SJSA1 (cell line): Measurements from ENCODE around the gene HOXD10. TPM values are rescaled to one million over a fixed set of nuclear protein-coding genes. Genes with fewer than 3 reads are reported as not detected.

Experiments
- DNase-seq, 2 experiments: peaks; one replicate each; pipeline ENCODE4 v3.0.0-alpha.2; 2015 to 2020; ENCODE audit warnings: low spot score in 2 of 2, low read depth in 1 of 2
- H3K27ac ChIP-seq: fragments of 250-450 bp; sonication (Bioruptor Pico); 2 replicates; pipeline ENCODE4 v1.5.1; 2020; ENCODE audit warnings: mild to moderate bottlenecking, moderate library complexity
- H3K27me3 ChIP-seq: fragments of 250-450 bp; sonication (Bioruptor Pico); replicated peaks from 2 replicates; pipeline ENCODE4 v1.5.1; 2020; ENCODE audit warnings: mild to moderate bottlenecking, moderate library complexity
- H3K36me3 ChIP-seq: fragments of 250-450 bp; sonication (Bioruptor Pico); 2 replicates; pipeline ENCODE4 v1.5.1; 2020; ENCODE audit warnings: mild to moderate bottlenecking
- H3K4me1 ChIP-seq: fragments of 250-450 bp; sonication (Bioruptor Pico); replicated peaks from 2 replicates; pipeline ENCODE4 v1.6.1; 2021; ENCODE audit warnings: mild to moderate bottlenecking
- H3K4me3 ChIP-seq: fragments of 250-450 bp; sonication (Bioruptor Pico); 2 replicates; pipeline ENCODE4 v1.5.1; 2020; ENCODE audit warnings: mild to moderate bottlenecking
- H3K9me3 ChIP-seq: fragments of 250-450 bp; sonication (Bioruptor Pico); replicated peaks from 2 replicates; pipeline ENCODE4 v1.5.1; 2020; ENCODE audit warnings: mild to moderate bottlenecking
- total RNA-seq: library from RNA; depleted of rRNA; stranded (reverse); fragments of >200 nt; shearing (Covaris generic); gene quantifications from 2 replicates; pipeline ENCODE4 v1.2.3, GENCODE V29; 2014

HOXD10 gene
- total RNA-seq, 1 experiment from 2014 or later: not detected

DNA sequence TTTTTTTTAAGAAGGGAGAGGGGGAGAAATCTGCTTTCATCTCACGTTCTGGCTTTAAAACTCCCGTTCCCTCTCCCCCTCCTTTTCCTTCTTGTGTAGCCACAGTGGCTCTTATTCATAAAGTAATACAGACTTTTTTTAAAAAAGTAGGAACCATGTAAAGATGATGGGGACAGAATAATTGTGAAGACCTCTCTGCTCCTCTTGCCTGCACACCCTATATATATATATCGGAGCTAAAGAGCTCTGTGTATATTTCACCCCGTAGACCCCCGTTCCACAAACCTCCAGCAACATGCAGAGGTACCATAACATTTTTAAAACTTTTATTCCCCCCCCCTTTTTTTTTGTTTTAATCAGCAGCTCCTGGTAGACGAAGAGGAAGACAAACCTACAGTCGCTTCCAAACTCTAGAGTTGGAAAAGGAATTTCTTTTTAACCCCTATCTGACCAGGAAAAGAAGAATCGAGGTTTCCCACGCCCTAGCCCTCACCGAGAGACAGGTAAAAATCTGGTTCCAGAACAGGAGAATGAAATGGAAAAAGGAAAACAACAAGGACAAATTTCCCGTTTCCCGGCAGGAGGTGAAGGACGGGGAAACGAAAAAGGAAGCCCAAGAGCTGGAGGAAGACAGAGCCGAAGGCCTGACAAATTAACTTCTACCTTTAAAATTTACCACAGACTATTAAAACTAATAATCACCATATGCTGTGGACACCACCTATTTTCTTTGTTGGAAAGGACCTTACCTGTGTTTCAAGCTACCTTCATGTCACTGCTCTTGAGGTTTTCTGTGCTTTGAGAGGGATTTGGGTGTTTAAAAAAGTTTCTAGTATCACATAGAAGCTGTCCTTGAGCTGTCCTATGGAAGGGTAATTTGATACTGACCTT is 14.6 kb downstream of the HOXD10 start:
- Histone ChIP-seq H3K36me3 (peaks cover 13% of the 10 kb centered on the region), H3K27me3 (no peaks in the 10 kb centered on the region), H3K4me3 (peak overlapping the region; percentile 90), H3K9me3 (no peaks in the 10 kb centered on the region), H3K27ac (0 out of 2 replicates have a peak overlapping the region, but pooled peaks have one; percentile 71), H3K4me1 (peaks cover 25% of the 10 kb centered on the region)
- no peak for DNase-seq

DNA sequence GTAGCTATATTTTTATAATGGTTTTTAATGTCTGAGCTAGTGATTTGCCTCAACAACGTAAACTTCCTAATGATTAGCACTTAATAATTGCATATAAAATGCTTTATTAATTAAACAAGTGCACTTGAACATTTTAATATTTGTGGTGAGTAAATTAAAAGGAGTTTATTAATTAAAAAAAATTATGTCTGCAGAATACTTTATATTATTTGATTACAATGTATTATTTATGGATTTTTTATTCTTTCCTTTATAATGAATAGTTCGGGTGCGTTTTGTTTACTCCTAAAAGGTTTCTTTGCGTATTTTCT is 15.2 kb downstream of the HOXD10 start:
- H3K27ac ChIP-seq: no peak overlapping the region

DNA sequence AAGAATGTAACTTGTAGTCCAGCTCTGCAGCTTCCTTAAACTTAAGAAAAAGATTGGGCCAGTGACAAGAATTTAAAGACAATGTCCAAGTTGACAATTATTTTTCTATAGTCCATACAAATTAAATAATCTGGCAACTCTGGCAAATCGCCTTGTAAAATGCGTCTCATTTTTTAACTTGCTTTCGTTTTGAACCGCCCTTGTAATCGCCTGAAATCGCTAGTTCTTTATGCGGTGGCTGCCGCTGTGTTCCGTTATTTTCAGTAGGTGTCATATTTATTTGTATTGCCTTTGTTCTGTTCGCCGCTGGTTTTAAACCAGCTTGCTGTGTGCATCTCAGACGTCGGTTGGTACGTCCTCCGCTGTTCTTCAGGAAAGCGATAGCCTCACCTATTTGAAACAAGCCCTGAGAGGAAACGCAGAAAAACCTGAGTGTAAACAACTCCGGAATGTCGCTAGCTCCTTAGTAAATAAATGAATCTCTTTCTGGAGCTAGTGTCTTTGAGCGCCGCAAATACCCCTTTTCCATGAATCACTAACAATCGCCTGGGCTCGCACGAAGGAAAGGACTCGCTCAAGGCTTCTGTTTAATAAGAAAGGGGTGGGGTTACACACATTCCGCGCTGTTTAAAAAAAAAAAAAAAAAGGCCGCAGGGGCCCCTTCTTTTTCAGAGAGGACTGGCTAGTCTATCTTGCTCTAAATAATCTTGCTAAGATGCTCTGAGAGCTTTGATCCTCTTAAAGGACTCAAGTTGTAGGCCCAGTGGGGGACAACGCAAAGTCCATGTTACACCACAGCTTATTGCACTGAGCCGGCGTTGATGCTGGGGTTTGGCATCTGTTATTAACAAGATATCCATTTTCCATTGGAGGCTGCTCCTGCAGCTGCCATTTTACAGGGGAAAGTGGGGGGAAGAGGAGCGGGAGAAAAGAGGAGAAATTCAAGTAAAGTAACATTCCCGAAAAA is 15.9 kb downstream of the HOXD10 start:
- Histone ChIP-seq H3K4me1 (peaks cover 25% of the 10 kb centered on the region), H3K36me3 (peaks cover 13% of the 10 kb centered on the region), H3K27me3 (no peaks in the 10 kb centered on the region), H3K27ac (no peak overlapping the region), H3K4me3 (no peak overlapping the region), H3K9me3 (no peaks in the 10 kb centered on the region)
- no peak for DNase-seq

More for the DNA sequence above, 15.2 kb downstream of the HOXD10 start:
- H3K4me1 ChIP-seq: peaks cover 25% of the 10 kb centered on the region
- DNase-seq: no peak
- H3K9me3 ChIP-seq: no peaks in the 10 kb centered on the region
- H3K36me3 ChIP-seq: peaks cover 13% of the 10 kb centered on the region
- no peak overlapping the region for H3K4me3 ChIP-seq
- H3K27me3 ChIP-seq: no peaks in the 10 kb centered on the region

DNA sequence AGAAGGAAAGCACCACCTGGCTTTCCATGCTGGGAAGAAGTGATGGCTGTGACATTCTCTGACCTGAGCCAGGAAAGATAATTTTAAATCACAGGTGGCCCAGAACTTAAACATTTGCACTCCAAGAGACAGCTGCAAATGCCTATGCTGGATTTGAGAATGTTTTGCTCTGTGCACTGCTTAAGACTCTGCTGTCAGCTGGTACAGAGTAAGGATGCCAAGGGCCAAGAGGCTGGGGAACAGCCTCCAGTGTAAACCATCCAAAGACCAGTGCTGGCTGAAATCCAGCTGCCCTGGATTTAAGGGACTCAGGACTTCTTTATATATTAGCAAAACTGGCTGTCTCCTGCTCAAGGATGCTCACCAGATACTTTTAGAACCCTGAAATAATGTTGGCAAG is 16.8 kb downstream of the HOXD10 start:
- H3K27ac ChIP-seq: no peak overlapping the region
- H3K36me3 ChIP-seq: peaks cover 13% of the 10 kb centered on the region
- H3K4me1 ChIP-seq: peaks cover 25% of the 10 kb centered on the region
- H3K9me3 ChIP-seq: no peaks in the 10 kb centered on the region
- DNase-seq: no peak
- H3K4me3 ChIP-seq: no peak overlapping the region
- no peaks in the 10 kb centered on the region for H3K27me3 ChIP-seq

DNA sequence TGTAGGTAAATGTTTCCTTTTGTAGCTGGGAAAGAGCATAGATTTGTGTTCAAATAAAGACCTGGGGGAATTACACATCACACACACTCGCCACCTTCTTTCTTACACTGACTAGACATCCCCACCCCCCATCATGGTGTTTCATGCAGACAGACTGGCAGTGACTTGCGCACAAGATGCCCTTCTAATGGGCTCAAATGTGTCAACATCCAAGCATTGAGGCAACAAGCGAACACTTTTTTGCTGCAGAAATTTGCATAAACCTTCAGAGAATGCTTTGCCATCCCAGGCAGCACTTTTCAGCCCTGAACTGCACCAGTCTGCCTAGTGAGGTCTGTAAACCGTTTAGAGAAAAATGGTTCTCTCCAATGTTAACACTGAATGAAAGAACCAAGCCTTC is 17.5 kb downstream of the HOXD10 start:
- Histone ChIP-seq H3K36me3 (peaks cover 13% of the 10 kb centered on the region), H3K27me3 (no peaks in the 10 kb centered on the region), H3K27ac (no peak overlapping the region), H3K4me1 (peaks cover 20% of the 10 kb centered on the region), H3K4me3 (no peak overlapping the region), H3K9me3 (no peaks in the 10 kb centered on the region)
- no peak for DNase-seq

DNA sequence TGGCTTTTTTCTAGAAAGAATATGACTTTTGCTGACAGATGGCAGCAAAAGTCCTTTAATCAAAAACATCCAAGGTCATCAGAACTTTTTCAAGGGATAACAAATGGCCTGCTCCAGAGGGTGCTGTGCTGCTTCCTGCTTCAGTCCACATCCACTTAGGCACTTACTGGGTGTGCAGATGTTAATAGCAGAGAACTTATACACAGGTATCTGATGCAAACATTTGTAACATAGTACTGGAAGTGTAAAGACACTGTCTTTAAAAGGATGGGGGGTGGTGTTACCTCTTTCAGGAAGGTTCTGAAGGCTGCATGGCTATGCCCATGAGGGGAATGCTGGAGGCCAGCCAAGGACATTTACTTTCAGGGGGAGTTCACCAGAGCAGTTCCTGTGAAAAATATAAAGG is 18.5 kb downstream of the HOXD10 start:
- Histone ChIP-seq H3K4me3 (no peak overlapping the region), H3K9me3 (no peaks in the 10 kb centered on the region), H3K27me3 (no peaks in the 10 kb centered on the region)

DNA sequence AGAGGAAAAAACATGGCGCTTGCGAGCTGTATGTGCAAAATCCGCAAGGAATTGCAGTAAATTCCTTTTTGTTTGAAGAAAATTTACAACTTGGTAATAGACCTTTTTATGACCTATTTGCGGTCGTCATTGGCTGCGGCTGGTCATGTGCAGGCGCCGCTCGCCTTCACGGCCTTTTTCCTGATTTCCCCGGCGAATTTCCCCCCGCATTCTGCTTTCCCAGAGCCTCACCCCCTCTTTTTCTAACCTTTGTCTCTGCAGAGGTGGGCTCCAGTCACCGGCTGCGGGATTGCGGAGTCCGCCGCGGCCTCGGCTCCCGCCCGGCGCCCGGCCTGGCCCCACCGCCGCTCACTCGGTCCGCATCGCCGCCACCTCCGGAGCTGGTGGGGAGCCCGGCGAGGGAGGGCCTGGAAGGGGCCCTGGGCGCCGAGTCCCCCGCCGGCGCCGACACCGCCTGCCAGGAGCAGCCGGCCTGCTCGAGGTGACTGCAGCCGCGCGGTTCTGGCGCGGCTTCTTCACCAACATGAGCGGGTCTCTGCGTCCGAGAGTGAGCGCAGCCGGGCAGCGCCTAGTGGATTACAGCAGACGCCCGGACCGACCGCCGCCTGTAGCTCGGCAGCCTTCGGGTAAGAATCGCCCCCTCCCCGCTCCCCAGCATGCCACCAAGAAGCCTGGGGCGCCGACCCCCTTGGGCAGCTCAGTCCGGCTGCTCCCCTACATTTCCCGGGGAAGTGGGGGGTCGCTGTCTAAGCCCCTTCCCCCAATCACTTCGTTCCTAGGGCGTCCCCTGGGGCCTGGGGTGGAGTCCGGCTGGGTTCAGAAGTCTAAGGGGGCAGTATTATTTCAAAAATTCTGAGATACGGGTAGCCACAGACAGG is 20.0 kb downstream of the HOXD10 start:
- peak overlapping the region; percentile 80 for H3K27ac ChIP-seq
- H3K9me3 ChIP-seq: no peaks in the 10 kb centered on the region
- no peaks in the 10 kb centered on the region for H3K27me3 ChIP-seq
- peaks cover 9% of the 10 kb centered on the region for H3K36me3 ChIP-seq
- H3K4me1 ChIP-seq: peaks cover 26% of the 10 kb centered on the region
- H3K4me3 ChIP-seq: peak overlapping the region; percentile 87
- DNase-seq: peak in 1 of 2 experiments; percentile 71

More for the DNA sequence above, 18.5 kb downstream of the HOXD10 start:
- H3K36me3 ChIP-seq: peaks cover 13% of the 10 kb centered on the region
- peak in 1 of 2 experiments; percentile 36 for DNase-seq
- peaks cover 17% of the 10 kb centered on the region for H3K4me1 ChIP-seq
- H3K27ac ChIP-seq: 0 out of 2 replicates have a peak overlapping the region, but pooled peaks have one; percentile 4

DNA sequence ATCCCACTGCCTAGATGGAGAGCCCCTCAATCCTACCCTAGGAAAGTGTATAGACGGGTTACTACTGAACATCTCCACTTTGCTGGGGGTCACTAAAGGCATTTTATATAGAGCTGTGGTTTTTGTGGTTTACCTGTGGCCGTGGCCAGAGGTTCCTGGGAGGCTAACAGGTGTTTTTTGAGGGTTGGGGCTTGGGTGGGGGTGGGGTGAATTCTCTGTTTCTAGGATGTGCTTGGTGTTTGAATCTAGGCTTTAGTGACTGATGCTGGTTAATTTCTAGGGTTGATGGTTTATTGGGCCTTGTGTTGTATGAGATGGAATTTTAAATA is 20.6 kb downstream of the HOXD10 start:
- peaks cover 7% of the 10 kb centered on the region; the same call in 1 of the 2 replicates for H3K36me3 ChIP-seq
- H3K4me3 ChIP-seq: peak overlapping the region; percentile 87
- DNase-seq: no peak
- peaks cover 26% of the 10 kb centered on the region for H3K4me1 ChIP-seq
- H3K9me3 ChIP-seq: no peaks in the 10 kb centered on the region
- H3K27me3 ChIP-seq: no peaks in the 10 kb centered on the region
- peak overlapping the region; percentile 80 for H3K27ac ChIP-seq

DNA sequence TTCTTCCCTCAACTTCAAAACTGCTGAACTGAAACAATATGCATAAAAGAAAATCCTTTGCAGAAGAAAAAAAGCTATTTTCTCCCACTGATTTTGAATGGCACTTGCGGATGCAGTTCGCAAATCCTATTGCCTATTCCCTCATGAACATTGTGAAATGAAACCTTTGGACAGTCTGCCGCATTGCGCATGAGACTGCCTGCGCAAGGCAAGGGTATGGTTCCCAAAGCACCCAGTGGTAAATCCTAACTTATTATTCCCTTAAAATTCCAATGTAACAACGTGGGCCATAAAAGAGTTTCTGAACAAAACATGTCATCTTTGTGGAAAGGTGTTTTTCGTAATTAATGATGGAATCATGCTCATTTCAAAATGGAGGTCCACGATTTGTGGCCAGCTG is 21.3 kb downstream of the HOXD10 start:
- no peak overlapping the region for H3K27ac ChIP-seq
- peaks cover 26% of the 10 kb centered on the region for H3K4me1 ChIP-seq
- peaks cover 5% of the 10 kb centered on the region; the same call in 1 of the 2 replicates for H3K36me3 ChIP-seq
- no peak for DNase-seq
- H3K9me3 ChIP-seq: no peaks in the 10 kb centered on the region
- no peak overlapping the region for H3K4me3 ChIP-seq
- H3K27me3 ChIP-seq: no peaks in the 10 kb centered on the region

DNA sequence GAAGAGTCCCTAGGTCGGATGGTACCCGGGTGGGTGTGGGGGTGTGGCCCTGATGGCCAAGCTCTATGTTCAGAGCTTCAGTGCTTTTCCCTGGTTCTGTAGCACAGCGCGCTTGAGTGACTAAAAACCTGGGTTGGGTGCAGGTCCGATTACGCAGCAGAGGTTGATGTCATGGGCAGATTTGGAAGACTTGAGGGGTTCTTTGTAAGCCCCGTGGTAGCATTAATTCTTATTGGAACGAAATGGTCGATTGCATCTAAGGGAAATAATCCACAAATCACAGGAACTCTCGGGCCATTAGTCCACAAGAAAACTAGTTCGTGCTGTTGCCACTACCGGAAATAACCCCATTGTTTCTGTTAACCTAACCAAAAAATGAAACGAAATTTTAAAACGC is 21.9 kb downstream of the HOXD10 start:
- peaks cover 5% of the 10 kb centered on the region; the same call in 1 of the 2 replicates for H3K36me3 ChIP-seq
- no peak overlapping the region for H3K4me3 ChIP-seq
- no peaks in the 10 kb centered on the region for H3K27me3 ChIP-seq
- H3K4me1 ChIP-seq: peaks cover 26% of the 10 kb centered on the region
- no peak overlapping the region for H3K27ac ChIP-seq
- H3K9me3 ChIP-seq: no peaks in the 10 kb centered on the region
- DNase-seq: no peak

DNA sequence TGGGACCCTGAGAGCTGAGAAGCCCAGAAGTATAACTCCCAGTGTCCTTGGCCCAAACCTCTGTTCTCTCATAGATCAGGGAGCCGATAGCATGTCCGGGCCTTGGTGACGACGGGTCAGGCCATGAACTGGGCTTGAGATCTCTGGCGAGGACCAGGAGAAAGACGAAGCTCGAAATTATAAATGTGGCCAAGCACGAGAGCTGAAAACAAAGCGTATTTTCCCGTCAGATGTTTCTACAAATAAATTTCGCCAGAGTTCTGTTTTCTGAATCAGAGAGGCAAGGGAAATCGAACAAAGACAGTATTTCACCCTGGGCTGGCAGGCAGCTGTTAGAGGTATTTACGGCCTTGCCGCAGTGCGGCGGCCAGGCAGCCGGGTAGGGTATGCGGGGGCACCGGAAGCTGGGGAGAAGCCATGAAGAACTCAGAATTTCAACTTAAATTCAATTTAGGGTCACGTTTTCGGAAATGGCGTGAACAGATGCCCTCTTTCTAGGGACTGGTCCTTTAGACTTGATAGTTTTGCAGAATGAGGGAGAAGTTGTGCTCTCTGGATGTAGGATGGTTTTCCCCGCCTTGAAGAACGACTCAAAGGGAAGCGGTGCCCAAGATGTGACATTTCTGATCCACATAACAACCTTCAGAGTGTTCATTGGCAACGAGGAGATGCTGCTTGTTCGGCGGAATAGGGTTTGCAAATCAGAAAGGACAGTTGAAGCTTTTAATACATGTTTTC is 22.5 kb downstream of the HOXD10 start:
- H3K27ac ChIP-seq: no peak overlapping the region
- H3K9me3 ChIP-seq: no peaks in the 10 kb centered on the region
- H3K4me3 ChIP-seq: no peak overlapping the region
- H3K27me3 ChIP-seq: no peaks in the 10 kb centered on the region
- peaks cover 26% of the 10 kb centered on the region for H3K4me1 ChIP-seq
- H3K36me3 ChIP-seq: peaks cover 5% of the 10 kb centered on the region; the same call in 1 of the 2 replicates
- DNase-seq: no peak

DNA sequence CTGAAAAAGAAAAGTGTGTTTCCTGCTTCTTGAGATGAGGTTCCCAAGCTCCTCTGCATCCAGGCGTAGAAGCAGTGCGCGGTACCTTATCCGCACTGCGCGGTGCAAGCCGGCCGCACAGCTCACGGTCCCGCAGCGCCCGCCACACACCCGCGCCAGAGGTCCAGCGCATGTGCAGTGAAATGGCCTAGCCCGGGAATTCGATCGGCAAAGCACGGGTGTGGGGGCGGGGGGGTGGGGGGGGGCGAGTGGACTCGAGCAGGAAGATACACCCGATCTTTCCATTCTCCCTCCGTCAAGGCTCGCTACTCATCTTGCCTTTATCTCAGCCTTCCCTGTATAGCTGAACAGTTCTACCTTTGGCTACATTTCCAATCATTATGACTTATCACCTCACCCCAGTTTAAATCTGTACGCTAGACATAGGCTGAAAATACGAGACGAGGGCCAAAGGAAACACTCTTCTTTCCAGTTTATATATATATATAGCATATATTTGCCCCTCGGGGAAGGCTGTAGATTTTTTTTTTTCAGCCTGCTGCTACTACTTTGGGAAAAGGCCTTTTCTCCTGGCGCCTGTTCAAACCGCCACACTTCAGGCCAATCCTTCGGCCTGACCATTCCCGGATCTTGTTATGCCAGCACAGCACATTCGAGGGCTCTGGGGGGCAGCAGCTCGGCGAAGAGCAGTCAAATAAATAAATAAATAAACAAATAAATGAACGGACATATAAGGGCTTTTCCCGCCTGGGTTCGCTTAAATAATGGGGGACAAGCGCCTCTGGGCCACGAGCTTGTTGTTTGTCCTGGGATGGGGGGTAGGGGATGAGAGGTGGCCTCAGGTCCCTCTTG is 23.3 kb downstream of the HOXD10 start:
- H3K36me3 ChIP-seq: no peaks in the 10 kb centered on the region
- H3K4me3 ChIP-seq: peak overlapping the region; percentile 53
- H3K9me3 ChIP-seq: no peaks in the 10 kb centered on the region
- peak overlapping the region; percentile 67 for H3K27ac ChIP-seq
- no peaks in the 10 kb centered on the region for H3K27me3 ChIP-seq
- no peak for DNase-seq
- peaks cover 21% of the 10 kb centered on the region for H3K4me1 ChIP-seq
